ENCODE measurements around the gene LSM2.

Gene LSM2

DNA sequence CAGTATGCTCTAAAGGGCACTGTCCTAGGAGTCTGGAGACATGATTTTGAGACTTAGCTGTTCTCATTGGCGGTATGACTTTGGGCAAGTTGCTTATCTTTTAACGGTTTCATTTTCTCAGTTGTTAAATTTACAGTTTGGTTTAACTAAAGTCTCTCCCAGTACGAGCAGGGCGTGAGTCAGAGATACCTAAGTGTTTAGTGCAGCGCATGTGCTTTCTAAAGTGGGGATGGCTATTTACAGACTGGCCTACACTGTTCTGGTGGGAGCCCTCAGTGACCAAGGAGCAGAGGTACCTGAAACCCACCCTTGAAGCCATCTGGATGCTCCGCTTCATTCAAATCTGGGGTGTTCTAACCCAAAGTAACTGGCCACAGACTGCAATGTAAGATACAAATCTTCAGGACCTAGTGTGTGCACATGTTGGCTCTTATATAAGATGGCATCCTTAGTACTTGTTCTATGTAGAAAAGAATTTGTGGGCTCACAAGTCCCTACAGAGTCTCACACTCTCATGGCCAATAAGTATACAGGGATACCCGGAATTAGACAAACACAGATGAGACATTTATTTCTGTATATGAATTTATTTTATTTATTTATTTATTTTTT is 56.2 kb downstream of the LSM2 start:
- no peak for DNase-seq (ENCODE audit: low read depth)

DNA sequence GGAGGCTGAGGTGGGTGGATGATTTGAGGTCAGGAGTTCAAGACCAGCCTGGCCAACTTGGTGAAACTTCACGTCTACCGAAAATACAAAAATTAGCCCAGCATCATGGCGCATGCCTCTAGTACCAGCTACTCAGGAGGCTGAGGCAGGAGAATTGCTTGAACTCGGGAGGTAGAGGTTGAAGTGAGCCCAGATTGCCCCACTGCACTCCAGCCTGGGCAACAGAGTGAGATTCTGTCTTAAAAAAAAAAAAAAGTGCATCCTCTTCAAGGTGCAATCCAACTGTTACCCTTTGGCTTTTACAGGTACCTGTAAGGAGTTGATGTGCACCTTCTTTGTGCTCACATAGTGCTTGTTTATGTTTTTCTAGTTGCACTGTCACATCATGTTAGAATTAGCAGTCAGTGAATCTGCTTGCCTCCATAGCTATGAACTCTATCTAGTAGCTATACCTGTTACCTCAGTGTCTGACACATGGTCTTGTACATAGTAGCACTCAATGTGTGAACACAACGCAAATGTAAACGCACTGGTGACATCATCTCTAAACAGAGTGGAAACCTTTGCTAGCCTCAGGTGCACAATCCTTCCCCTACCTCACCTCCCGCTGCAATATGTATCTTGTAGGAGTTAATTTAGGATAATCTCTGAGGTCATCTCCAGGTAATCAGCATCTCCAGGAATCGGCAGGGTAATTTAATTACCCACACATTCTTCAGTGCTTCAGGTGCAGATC is 57.3 kb downstream of the LSM2 start:
- DNase-seq (ENCODE audit: low read depth): no peak

Data from activated T-helper 1 cell treated with Interleukin-2 at 50 U/mL for 16 hours (primary cell).